ENCODE measurements around the gene FARSA. TPM values are rescaled to one million over a fixed set of nuclear protein-coding genes. Genes with fewer than 3 reads are reported as not detected.
A peak's percentile ranks its signal among the peaks of the same experiment; 100 is the strongest.

Gene FARSA
- 61.8 and 67.1 TPM in 2 replicates for total RNA-seq

GRCh38 chr19:12933287-12934072 lies at the start of gene FARSA:
TSS of gene FARSA (minus strand) at chr19:12933711. CDS start at chr19:12933696, 15 bp downstream.

GRCh38 chr19:12969292-12969988 lies 35.9 kb upstream of the FARSA start, which contains the start of gene DAND5:
TSS of gene DAND5 (plus strand) at chr19:12969576. CDS start at chr19:12969661, 85 bp downstream.

GRCh38 chr19:12956446-12957388 lies 23.2 kb upstream of the FARSA start, which contains the start of gene GADD45GIP1:
TSS of gene GADD45GIP1 (minus strand) at chr19:12957223. CDS start at chr19:12957212, 11 bp downstream.

GRCh38 chr19:12945479-12946091 lies 12.1 kb upstream of the FARSA start, which contains the start of gene RAD23A:
TSS of gene RAD23A (plus strand) at chr19:12945862. CDS start at chr19:12945949, 87 bp downstream.

GRCh38 chr19:12937927-12938778 lies 4.6 kb upstream of the FARSA start, which contains the start of gene CALR:
TSS of gene CALR (plus strand) at chr19:12938609. CDS start at chr19:12938680, 71 bp downstream.

GRCh38 chr19:12890787-12891552 lies 42.5 kb downstream of the FARSA start, which contains the start of gene GCDH:
TSS of gene GCDH (plus strand) at chr19:12891160. CDS start at chr19:12891305, 145 bp downstream.

GRCh38 chr19:12886969-12887747 lies 46.4 kb downstream of the FARSA start, which contains the start of gene KLF1:
TSS of gene KLF1 (minus strand) at chr19:12887201. CDS start at chr19:12887140, 61 bp downstream.

GRCh38 chr19:12881172-12881808 lies 52.2 kb downstream of the FARSA start, which contains the start of gene DNASE2:
TSS of gene DNASE2 (minus strand) at chr19:12881449. CDS start at chr19:12881375, 74 bp downstream.

Small RNAs within 50 kb of the gene (small RNA-seq; reads per million reads assigned to genes)
- not detected for gene MIR5695
- gene MIR6515 = 0.98 reads per million, percentile 18 among the genes with 10 or more reads in this experiment

Other genes starting within 250 kb of the FARSA start
- not detected in 2 replicates for gene GNG14, start 245.7 kb downstream of the FARSA start, total RNA-seq
- 11.3 and 12.9 TPM in 2 replicates for gene FBXW9, start 237.1 kb downstream of the FARSA start, total RNA-seq
- 37.1 and 43.5 TPM in 2 replicates for gene TNPO2, start 209.8 kb downstream of the FARSA start, total RNA-seq
- 139 and 174 TPM in 2 replicates for gene TRIR, start 199.0 kb downstream of the FARSA start, total RNA-seq
- 70.3 and 81.7 TPM in 2 replicates for gene GET3, start 196.2 kb downstream of the FARSA start, total RNA-seq
- gene BEST2, start 181.9 kb downstream of the FARSA start, total RNA-seq = not detected in 2 replicates
- gene HOOK2, start 158.2 kb downstream of the FARSA start, total RNA-seq = 8.4 and 8.8 TPM in 2 replicates
- gene JUNB, start 142.2 kb downstream of the FARSA start, total RNA-seq = 36.0 and 37.8 TPM in 2 replicates
- 192 and 196 TPM in 2 replicates for gene PRDX2, start 131.9 kb downstream of the FARSA start, total RNA-seq
- gene THSD8, start 131.6 kb downstream of the FARSA start, total RNA-seq = 0.53 TPM in 1 of 2 replicates, not detected in the other
- gene RNASEH2A, start 127.1 kb downstream of the FARSA start, total RNA-seq = 30.5 and 31.0 TPM in 2 replicates
- not detected in 2 replicates for gene RTBDN, start 99.1 kb downstream of the FARSA start, total RNA-seq
- gene MAST1, start 95.2 kb downstream of the FARSA start, total RNA-seq = 0.22 and 0.53 TPM in 2 replicates
- 12.1 and 20.0 TPM in 2 replicates for gene DNASE2, start 52.3 kb downstream of the FARSA start, total RNA-seq
- gene KLF1, start 46.5 kb downstream of the FARSA start, total RNA-seq = not detected in 2 replicates
- 29.9 and 38.1 TPM in 2 replicates for gene GCDH, start 42.6 kb downstream of the FARSA start, total RNA-seq
- 0.07 TPM in 1 of 2 replicates, not detected in the other for gene SYCE2, start 14.4 kb downstream of the FARSA start, total RNA-seq
- 1,763 and 1,853 TPM in 2 replicates for gene CALR, start 4.9 kb upstream of the FARSA start, total RNA-seq
- 80.7 and 103 TPM in 2 replicates for gene RAD23A, start 12.2 kb upstream of the FARSA start, total RNA-seq
- gene GADD45GIP1, start 23.5 kb upstream of the FARSA start, total RNA-seq = 30.1 and 32.4 TPM in 2 replicates
- gene DAND5, start 35.9 kb upstream of the FARSA start, total RNA-seq = not detected in 2 replicates
- gene NFIX, start 61.8 kb upstream of the FARSA start, total RNA-seq = 34.7 and 36.3 TPM in 2 replicates
- 50.1 and 52.8 TPM in 2 replicates for gene LYL1, start 169.1 kb upstream of the FARSA start, total RNA-seq
- 35.6 and 36.4 TPM in 2 replicates for gene TRMT1, start 183.0 kb upstream of the FARSA start, total RNA-seq
- 66.6 and 89.4 TPM in 2 replicates for gene NACC1, start 184.6 kb upstream of the FARSA start, total RNA-seq
- 67.8 and 70.6 TPM in 2 replicates for gene STX10, start 216.7 kb upstream of the FARSA start, total RNA-seq
- 36.2 and 45.2 TPM in 2 replicates for gene IER2, start 216.7 kb upstream of the FARSA start, total RNA-seq